Lung (tissue), 12 donors: Measurements from ENCODE around the gene GCM1. TPM values are rescaled to one million over a fixed set of nuclear protein-coding genes. Genes with fewer than 3 reads are reported as not detected.
A peak's percentile ranks its signal among the peaks of the same experiment; 100 is the strongest.

Source experiments
- ATAC-seq: fragments of 200-7000 bp; cut with Tn5 transposase; one replicate; pipeline ENCODE4 v1.9.1; 2020; ENCODE audit warnings: moderate number of reproducible peaks; ENCODE audit not compliant: insufficient read depth, low FRiP score
- DNase-seq, 3 donors: peaks; one replicate each; pipeline ENCODE4 v3.0.0-alpha.2; 2013 to 2017
- H3K27ac ChIP-seq, 2 donors: one replicate each; pipeline ENCODE4 v1.5.1; 2013; ENCODE audit warnings: mild to moderate bottlenecking in 2 of 2, moderate library complexity in 2 of 2, control low read depth in 1 of 2, inconsistent platforms in 1 of 2, low read depth in 1 of 2, low read length in 1 of 2
- H3K27me3 ChIP-seq, 3 donors: one replicate each; pipeline ENCODE4 v1.5.1; 2013; ENCODE audit warnings: low read length in 2 of 3; ENCODE audit not compliant: control insufficient read depth in 3 of 3, insufficient read depth in 3 of 3
- H3K36me3 ChIP-seq, 4 donors: one replicate each; pipeline ENCODE4 v1.5.1; 2013; ENCODE audit warnings: low read length in 4 of 4, mild to moderate bottlenecking in 1 of 4, moderate library complexity in 1 of 4; ENCODE audit not compliant: control insufficient read depth in 4 of 4, insufficient read depth in 4 of 4
- H3K4me1 ChIP-seq, 5 donors: one replicate each; pipeline ENCODE4 v1.5.1; 2013; ENCODE audit warnings: low read length in 5 of 5, mild to moderate bottlenecking in 2 of 5, moderate library complexity in 1 of 5; ENCODE audit not compliant: control insufficient read depth in 5 of 5, insufficient read depth in 5 of 5
- H3K4me3 ChIP-seq: one replicate; pipeline ENCODE4 v1.5.1; 2013; ENCODE audit warnings: mild to moderate bottlenecking, control low read depth, moderate library complexity
- H3K9ac ChIP-seq, 2 donors: one replicate each; pipeline ENCODE4 v1.5.1; 2013; ENCODE audit warnings: low read length in 2 of 2, control low read depth in 1 of 2; ENCODE audit not compliant: insufficient read depth in 1 of 2
- H3K9me3 ChIP-seq, 4 donors: one replicate each; pipeline ENCODE4 v1.5.1; 2013; ENCODE audit warnings: low read length in 3 of 4, mild to moderate bottlenecking in 1 of 4, moderate library complexity in 1 of 4; ENCODE audit not compliant: control insufficient read depth in 4 of 4, insufficient read depth in 3 of 4
- CTCF ChIP-seq: IDR thresholded peaks from 2 replicates; pipeline ENCODE4 v1.5.1; 2012; ENCODE audit warnings: mild to moderate bottlenecking; ENCODE audit errors: control extremely low read depth, extremely low read depth
- WGBS, 2 donors: extraction: QIAGEN DNeasy Blood & Tissue Kit; methylation state at CpG; one replicate each; pipeline ENCODE4 v1.1.7; 2013; 5-methylcytosine and 5-hydroxymethylcytosine counted together
- polyA plus RNA-seq, 2 donors: library from polyadenylated mRNA; stranded (reverse); fragments of 200-250 nt; gene quantifications; one replicate each; pipeline ENCODE4 v1.2.1, GENCODE V29; 2013
- total RNA-seq, 2 donors: library from RNA; depleted of rRNA in 1 of 2; stranded (reverse); fragments of >200 nt in 1 of 2; gene quantifications; one replicate each; pipeline ENCODE4 v1.2.1, GENCODE V29; 2014 to 2021
- donor health status: control.
- donor health status: control.
- donor health status: Bipolar disorder and iron deficiency.
- donor health status: healthy.
- donor health status: DM: yes; HTN: yes; CAD: no.

The GCM1 gene
- total and polyA plus RNA-seq, 4 donors = 0.03 to 0.10 (median 0.09) TPM; not detected in 1

- Histone ChIP-seq H3K36me3 (no peaks in the 10 kb centered on the region), H3K9me3 (no peaks in the 10 kb centered on the region), H3K9ac (no peak overlapping the region), H3K27ac (no peak overlapping the region), H3K4me3 (no peak overlapping the region), H3K27me3 (no peaks in the 10 kb centered on the region), H3K4me1 (no peaks in the 10 kb centered on the region)
- DNase-seq (no peak), ATAC-seq (no peak)
- TF ChIP-seq CTCF = no peak
- WGBS, 2 donors = 80 to 86% methylated on average over 6 of the region's 6 CpGs
Observed at GRCh38 chr6:53172468-53172803, 23.8 kb upstream of the GCM1 start.

- H3K27me3 ChIP-seq = no peaks in the 10 kb centered on the region
- H3K27ac ChIP-seq = no peak overlapping the region
- H3K4me3 ChIP-seq = no peak overlapping the region
- WGBS, 2 donors = 54 to 57% methylated on average over 20 of the region's 20 CpGs
- no peaks in the 10 kb centered on the region for H3K9me3 ChIP-seq
- peak; percentile 100 for TF ChIP-seq CTCF
- DNase-seq (peak; percentile 85 to 91 (median 86)), ATAC-seq (peak; percentile 100)
- H3K4me1 ChIP-seq = no peaks in the 10 kb centered on the region
- no peak overlapping the region for H3K9ac ChIP-seq
- H3K36me3 ChIP-seq = no peaks in the 10 kb centered on the region
Observed at GRCh38 chr6:53171605-53172467, 23.2 kb upstream of the GCM1 start.

- Histone ChIP-seq H3K9ac (no peak overlapping the region), H3K27ac (no peak overlapping the region), H3K9me3 (no peaks in the 10 kb centered on the region), H3K36me3 (no peaks in the 10 kb centered on the region), H3K4me3 (no peak overlapping the region), H3K4me1 (no peaks in the 10 kb centered on the region), H3K27me3 (no peaks in the 10 kb centered on the region)
- ATAC-seq = no peak
- DNase-seq = no peak
- no peak for TF ChIP-seq CTCF
- WGBS, 2 donors = 91 to 97% methylated on average over 4 of the region's 4 CpGs
Observed at GRCh38 chr6:53168516-53169267, 20.1 kb upstream of the GCM1 start.
